ENCODE data around the gene IFNAR1.

IFNAR1 gene

DNA sequence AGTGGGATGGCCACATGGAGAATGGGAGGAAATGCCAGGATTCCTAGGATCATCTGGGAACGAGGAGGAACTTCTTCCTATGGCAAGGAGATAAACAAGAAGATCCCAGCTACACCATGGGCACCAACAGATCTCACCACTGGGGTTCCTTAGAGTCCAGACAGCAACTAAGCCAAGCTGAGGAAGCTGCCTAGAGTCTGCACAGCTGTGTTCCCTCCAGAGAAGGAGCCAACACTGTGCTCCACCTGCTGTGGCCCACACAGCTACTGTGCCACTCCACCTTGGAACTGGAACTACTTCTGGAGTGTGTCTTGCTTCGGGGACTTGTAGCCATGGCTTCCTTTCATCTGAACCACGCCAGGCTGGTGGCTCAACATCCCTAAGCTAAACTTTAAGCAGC is 6.0 kb downstream of the IFNAR1 start:
- H4K20me1 ChIP-seq (ENCODE audit: insufficient read depth, low read length), result no peaks in the 10 kb centered on the region
- H3K4me3 ChIP-seq (ENCODE audit: low read depth, low read length, poor library complexity, severe bottlenecking), result no peak overlapping the region
- H3K36me3 ChIP-seq (ENCODE audit: insufficient read depth, low read length), result peaks cover 63% of the 10 kb centered on the region
- TF ChIP-seq EZH2 (IDR thresholded peaks at IDR 0.05; ENCODE audit: borderline replicate concordance, low read length), result no peak
- H3K9ac ChIP-seq (ENCODE audit: low read length), result no peak overlapping the region
- H3K9me2 ChIP-seq (ENCODE audit: low read depth, low read length), result no peaks in the 10 kb centered on the region
- H3K4me2 ChIP-seq (ENCODE audit: low read length), result no peak overlapping the region
- no peaks in the 10 kb centered on the region for H3K27me3 ChIP-seq (ENCODE audit: insufficient read depth, low read length)
- H3K27ac ChIP-seq (ENCODE audit: low read depth, low read length, poor library complexity, severe bottlenecking), result no peak overlapping the region
- peaks cover 88% of the 10 kb centered on the region for H3K79me2 ChIP-seq (ENCODE audit: insufficient read depth, low read length)
- peaks cover 5% of the 10 kb centered on the region for H3K9me3 ChIP-seq (ENCODE audit: low read length)
- peaks cover 28% of the 10 kb centered on the region for H3K4me1 ChIP-seq (ENCODE audit: insufficient read depth, low read length, severe bottlenecking)
- no peak overlapping the region for H2AFZ ChIP-seq (ENCODE audit: low read length)
- no peaks in the 10 kb centered on the region for H3F3A ChIP-seq (ENCODE audit: insufficient read depth, low read length)

DNA sequence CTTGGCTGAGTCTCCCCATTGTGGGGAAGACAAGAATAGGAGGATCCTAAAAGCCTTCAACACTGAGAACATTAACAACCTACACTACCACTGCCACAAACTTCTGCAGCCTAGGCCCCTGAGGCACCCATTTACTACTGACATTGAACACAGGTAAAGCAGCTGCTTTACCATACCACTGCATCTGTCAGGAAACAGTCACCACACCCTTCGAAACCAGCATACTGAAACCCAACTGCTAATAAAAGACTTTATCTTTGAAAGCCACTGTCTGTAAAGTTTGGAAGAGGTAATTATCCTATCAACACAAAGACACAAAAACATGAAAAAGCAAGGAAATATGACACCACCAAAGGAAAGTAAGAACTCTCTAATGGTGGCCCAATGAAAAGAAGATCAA is 7.4 kb downstream of the IFNAR1 start:
- H3K9ac ChIP-seq (ENCODE audit: low read length), result no peak overlapping the region
- no peak for TF ChIP-seq EZH2 (IDR thresholded peaks at IDR 0.05; ENCODE audit: borderline replicate concordance, low read length)
- TF ChIP-seq, protein P1, sequence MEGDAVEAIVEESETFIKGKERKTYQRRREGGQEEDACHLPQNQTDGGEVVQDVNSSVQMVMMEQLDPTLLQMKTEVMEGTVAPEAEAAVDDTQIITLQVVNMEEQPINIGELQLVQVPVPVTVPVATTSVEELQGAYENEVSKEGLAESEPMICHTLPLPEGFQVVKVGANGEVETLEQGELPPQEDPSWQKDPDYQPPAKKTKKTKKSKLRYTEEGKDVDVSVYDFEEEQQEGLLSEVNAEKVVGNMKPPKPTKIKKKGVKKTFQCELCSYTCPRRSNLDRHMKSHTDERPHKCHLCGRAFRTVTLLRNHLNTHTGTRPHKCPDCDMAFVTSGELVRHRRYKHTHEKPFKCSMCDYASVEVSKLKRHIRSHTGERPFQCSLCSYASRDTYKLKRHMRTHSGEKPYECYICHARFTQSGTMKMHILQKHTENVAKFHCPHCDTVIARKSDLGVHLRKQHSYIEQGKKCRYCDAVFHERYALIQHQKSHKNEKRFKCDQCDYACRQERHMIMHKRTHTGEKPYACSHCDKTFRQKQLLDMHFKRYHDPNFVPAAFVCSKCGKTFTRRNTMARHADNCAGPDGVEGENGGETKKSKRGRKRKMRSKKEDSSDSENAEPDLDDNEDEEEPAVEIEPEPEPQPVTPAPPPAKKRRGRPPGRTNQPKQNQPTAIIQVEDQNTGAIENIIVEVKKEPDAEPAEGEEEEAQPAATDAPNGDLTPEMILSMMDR (IDR thresholded peaks at IDR 0.05; ENCODE audit: low read length), result no peak
- peaks cover 5% of the 10 kb centered on the region for H3K9me3 ChIP-seq (ENCODE audit: low read length)
- no peak overlapping the region for H3K4me2 ChIP-seq (ENCODE audit: low read length)
- H3K4me1 ChIP-seq (ENCODE audit: insufficient read depth, low read length, severe bottlenecking), result peaks cover 14% of the 10 kb centered on the region
- H3K4me3 ChIP-seq (ENCODE audit: low read depth, low read length, poor library complexity, severe bottlenecking), result no peak overlapping the region
- H3K9me2 ChIP-seq (ENCODE audit: low read depth, low read length), result no peaks in the 10 kb centered on the region
- H2AFZ ChIP-seq (ENCODE audit: low read length), result no peak overlapping the region
- no peaks in the 10 kb centered on the region for H3F3A ChIP-seq (ENCODE audit: insufficient read depth, low read length)
- no peak overlapping the region for H3K27ac ChIP-seq (ENCODE audit: low read depth, low read length, poor library complexity, severe bottlenecking)
- peaks cover 74% of the 10 kb centered on the region for H3K79me2 ChIP-seq (ENCODE audit: insufficient read depth, low read length)
- H4K20me1 ChIP-seq (ENCODE audit: insufficient read depth, low read length), result no peaks in the 10 kb centered on the region
- peaks cover 65% of the 10 kb centered on the region for H3K36me3 ChIP-seq (ENCODE audit: insufficient read depth, low read length)
- H3K27me3 ChIP-seq (ENCODE audit: insufficient read depth, low read length), result no peaks in the 10 kb centered on the region

DNA sequence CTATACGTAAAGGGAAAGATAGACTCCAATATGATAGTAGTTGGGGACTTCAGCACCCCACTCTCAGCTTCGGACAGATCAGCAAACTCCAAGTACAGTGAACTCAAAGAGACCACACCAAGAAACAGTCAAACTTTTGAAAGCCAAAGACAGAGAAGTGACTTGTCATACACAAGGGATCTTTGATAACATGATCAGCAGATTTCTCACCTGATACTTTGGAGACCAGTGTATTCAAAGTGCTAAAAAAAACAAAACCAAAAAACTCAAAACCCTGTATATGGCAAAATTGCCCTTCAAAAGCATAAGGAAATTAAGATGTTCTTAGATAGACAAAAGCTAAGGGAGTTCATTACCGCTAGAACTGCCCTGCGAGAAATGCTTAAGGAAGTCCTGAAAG is 9.4 kb downstream of the IFNAR1 start:
- Histone ChIP-seq H3K9me2 (ENCODE audit: low read depth, low read length) (no peaks in the 10 kb centered on the region), H3K4me2 (ENCODE audit: low read length) (no peak overlapping the region), H2AFZ (ENCODE audit: low read length) (no peak overlapping the region), H3K4me1 (ENCODE audit: insufficient read depth, low read length, severe bottlenecking) (peaks cover 5% of the 10 kb centered on the region), H3K27me3 (ENCODE audit: insufficient read depth, low read length) (no peaks in the 10 kb centered on the region), H3K4me3 (ENCODE audit: low read depth, low read length, poor library complexity, severe bottlenecking) (no peak overlapping the region), H3K27ac (ENCODE audit: low read depth, low read length, poor library complexity, severe bottlenecking) (no peak overlapping the region), H3K9me3 (ENCODE audit: low read length) (peaks cover 5% of the 10 kb centered on the region), H4K20me1 (ENCODE audit: insufficient read depth, low read length) (no peaks in the 10 kb centered on the region), H3K79me2 (ENCODE audit: insufficient read depth, low read length) (peaks cover 58% of the 10 kb centered on the region), H3K36me3 (ENCODE audit: insufficient read depth, low read length) (peaks cover 63% of the 10 kb centered on the region), H3K9ac (ENCODE audit: low read length) (no peak overlapping the region), H3F3A (ENCODE audit: insufficient read depth, low read length) (no peaks in the 10 kb centered on the region)
- TF ChIP-seq, protein P1 (IDR thresholded peaks at IDR 0.05; ENCODE audit: low read length), result no peak
- no peak for TF ChIP-seq EZH2 (IDR thresholded peaks at IDR 0.05; ENCODE audit: borderline replicate concordance, low read length)

- H3F3A ChIP-seq (ENCODE audit: insufficient read depth, low read length), result no peaks in the 10 kb centered on the region
- H4K20me1 ChIP-seq (ENCODE audit: insufficient read depth, low read length), result no peaks in the 10 kb centered on the region
- H3K27ac ChIP-seq (ENCODE audit: low read depth, low read length, poor library complexity, severe bottlenecking), result no peak overlapping the region
- no peak overlapping the region for H3K4me3 ChIP-seq (ENCODE audit: low read depth, low read length, poor library complexity, severe bottlenecking)
- no peak overlapping the region for H3K9ac ChIP-seq (ENCODE audit: low read length)
- no peaks in the 10 kb centered on the region for H3K9me2 ChIP-seq (ENCODE audit: low read depth, low read length)
- TF ChIP-seq, protein P1 (IDR thresholded peaks at IDR 0.05; ENCODE audit: low read length), result no peak
- no peak for TF ChIP-seq EZH2 (IDR thresholded peaks at IDR 0.05; ENCODE audit: borderline replicate concordance, low read length)
- H3K4me2 ChIP-seq (ENCODE audit: low read length), result no peak overlapping the region
- peaks cover 9% of the 10 kb centered on the region for H3K4me1 ChIP-seq (ENCODE audit: insufficient read depth, low read length, severe bottlenecking)
- peaks cover 59% of the 10 kb centered on the region for H3K36me3 ChIP-seq (ENCODE audit: insufficient read depth, low read length)
- no peak overlapping the region for H2AFZ ChIP-seq (ENCODE audit: low read length)
- H3K79me2 ChIP-seq (ENCODE audit: insufficient read depth, low read length), result peaks cover 51% of the 10 kb centered on the region
- H3K9me3 ChIP-seq (ENCODE audit: low read length), result peaks cover 5% of the 10 kb centered on the region
- no peaks in the 10 kb centered on the region for H3K27me3 ChIP-seq (ENCODE audit: insufficient read depth, low read length)
These were observed 10.1 kb downstream of the IFNAR1 start for GRCh38 chr21:33334824-33335223.

All from OCI-LY1 (cell line).